Fibroblast of skin of scalp (primary cell): Measurements from ENCODE around the gene ISLR.

Source experiments
- DNase-seq: peaks from one replicate; pipeline ENCODE4 v3.0.0-alpha.2; 2013

The ISLR gene

DNA sequence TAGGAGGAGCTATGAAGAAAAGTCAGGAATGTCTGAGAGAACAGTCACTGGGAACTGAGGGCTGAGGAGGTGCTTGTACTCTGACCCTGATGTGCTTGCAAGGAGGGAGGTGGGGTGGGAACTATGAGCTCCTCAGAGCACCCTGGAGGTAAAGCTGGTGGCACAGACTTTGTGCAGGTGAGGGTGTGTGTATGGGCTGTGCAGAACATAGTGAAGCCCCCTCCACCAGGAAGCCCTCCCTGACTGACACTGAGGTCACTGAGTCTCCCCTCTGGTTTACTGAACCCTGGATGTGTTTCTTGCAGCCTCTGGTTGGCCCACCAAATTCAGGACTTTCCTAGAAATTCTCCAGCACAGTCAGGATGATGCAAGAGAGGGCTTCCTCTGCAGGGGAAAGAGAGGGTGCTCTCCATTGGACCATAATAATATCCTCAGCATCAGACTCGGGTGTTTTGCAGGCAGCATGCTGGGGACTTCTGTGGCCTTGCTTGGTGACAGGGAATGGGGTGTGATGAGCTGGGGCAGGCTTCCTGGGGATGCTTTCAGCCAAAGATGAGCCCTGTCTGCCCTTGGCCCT is 1.5 kb upstream of the ISLR start:
- DNase-seq, result no peak

DNA sequence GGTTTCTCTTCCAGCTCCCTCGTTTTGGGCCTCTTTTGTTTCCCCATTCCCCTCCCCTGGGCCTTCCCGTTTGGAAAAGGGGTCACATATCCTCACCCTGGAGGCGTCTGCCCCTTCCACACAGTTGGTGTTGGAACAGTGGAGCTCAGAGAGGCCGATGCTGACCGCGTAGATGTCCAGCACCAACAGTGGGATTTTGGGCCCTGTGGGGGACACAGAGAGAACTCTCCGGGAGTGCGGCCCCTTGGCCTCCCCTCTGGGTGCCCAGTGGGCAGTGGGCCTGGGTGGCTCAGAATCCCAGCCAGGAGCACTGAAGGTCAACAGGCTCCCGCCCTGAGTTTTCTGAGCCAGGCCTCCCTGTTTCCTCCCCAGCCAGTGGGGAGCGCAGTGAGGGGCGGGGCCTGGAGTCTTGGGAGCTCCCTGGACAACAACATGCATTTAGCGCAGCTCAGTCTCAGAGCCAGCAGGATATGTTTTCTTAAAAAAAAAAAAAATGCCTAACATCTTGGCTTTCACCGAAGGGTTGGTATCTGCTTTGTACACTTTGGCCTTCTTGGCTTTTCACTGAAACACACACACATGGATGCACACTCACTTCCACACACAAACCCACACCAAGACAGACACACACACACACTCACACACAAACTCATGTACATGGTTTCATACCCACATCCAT is 670 bp upstream of the ISLR start:
- DNase-seq, result peak; percentile 81

DNA sequence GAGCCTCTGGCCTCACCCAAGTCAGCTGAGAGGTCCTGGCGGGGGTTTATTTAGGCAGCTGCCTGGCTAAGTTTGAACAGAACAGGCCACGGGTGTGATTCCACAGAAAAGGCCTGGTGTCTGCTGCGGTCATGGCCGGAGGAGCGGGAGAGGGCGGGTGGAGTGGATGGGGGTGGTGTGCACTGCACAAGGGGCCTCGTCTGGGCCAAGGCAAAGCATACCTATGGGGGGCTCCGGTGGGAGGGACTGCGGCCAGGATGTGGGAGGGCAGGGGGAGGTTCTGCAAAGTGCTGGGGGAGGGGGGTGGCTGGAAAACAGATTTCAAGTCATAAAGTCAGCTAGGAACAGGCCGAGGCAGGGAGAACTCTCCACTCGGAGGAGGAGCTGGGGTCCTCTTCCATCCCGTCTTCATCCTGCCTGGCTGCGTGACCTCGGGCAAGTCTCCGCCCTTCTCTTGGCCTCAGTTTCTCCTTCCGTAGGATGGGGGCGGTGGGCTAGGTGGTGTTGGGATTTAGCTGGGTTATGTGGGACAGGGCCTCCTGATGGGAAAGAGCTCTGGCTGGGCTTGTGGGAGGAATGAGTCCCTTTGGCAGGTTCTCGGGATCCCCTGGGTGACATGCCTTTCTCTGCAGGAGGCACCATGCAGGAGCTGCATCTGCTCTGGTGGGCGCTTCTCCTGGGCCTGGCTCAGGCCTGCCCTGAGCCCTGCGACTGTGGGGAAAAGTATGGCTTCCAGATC is 878 bp downstream of the ISLR start:
- peak; percentile 58 for DNase-seq

DNA sequence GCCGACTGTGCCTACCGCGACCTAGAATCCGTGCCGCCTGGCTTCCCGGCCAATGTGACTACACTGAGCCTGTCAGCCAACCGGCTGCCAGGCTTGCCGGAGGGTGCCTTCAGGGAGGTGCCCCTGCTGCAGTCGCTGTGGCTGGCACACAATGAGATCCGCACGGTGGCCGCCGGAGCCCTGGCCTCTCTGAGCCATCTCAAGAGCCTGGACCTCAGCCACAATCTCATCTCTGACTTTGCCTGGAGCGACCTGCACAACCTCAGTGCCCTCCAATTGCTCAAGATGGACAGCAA is 1.4 kb downstream of the ISLR start:
- DNase-seq, result no peak

DNA sequence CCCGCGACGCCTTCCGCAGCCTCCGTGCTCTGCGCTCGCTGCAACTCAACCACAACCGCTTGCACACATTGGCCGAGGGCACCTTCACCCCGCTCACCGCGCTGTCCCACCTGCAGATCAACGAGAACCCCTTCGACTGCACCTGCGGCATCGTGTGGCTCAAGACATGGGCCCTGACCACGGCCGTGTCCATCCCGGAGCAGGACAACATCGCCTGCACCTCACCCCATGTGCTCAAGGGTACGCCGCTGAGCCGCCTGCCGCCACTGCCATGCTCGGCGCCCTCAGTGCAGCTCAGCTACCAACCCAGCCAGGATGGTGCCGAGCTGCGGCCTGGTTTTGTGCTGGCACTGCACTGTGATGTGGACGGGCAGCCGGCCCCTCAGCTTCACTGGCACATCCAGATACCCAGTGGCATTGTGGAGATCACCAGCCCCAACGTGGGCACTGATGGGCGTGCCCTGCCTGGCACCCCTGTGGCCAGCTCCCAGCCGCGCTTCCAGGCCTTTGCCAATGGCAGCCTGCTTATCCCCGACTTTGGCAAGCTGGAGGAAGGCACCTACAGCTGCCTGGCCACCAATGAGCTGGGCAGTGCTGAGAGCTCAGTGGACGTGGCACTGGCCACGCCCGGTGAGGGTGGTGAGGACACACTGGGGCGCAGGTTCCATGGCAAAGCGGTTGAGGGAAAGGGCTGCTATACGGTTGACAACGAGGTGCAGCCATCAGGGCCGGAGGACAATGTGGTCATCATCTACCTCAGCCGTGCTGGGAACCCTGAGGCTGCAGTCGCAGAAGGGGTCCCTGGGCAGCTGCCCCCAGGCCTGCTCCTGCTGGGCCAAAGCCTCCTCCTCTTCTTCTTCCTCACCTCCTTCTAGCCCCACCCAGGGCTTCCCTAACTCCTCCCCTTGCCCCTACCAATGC is 2.0 kb downstream of the ISLR start:
- no peak for DNase-seq

DNA sequence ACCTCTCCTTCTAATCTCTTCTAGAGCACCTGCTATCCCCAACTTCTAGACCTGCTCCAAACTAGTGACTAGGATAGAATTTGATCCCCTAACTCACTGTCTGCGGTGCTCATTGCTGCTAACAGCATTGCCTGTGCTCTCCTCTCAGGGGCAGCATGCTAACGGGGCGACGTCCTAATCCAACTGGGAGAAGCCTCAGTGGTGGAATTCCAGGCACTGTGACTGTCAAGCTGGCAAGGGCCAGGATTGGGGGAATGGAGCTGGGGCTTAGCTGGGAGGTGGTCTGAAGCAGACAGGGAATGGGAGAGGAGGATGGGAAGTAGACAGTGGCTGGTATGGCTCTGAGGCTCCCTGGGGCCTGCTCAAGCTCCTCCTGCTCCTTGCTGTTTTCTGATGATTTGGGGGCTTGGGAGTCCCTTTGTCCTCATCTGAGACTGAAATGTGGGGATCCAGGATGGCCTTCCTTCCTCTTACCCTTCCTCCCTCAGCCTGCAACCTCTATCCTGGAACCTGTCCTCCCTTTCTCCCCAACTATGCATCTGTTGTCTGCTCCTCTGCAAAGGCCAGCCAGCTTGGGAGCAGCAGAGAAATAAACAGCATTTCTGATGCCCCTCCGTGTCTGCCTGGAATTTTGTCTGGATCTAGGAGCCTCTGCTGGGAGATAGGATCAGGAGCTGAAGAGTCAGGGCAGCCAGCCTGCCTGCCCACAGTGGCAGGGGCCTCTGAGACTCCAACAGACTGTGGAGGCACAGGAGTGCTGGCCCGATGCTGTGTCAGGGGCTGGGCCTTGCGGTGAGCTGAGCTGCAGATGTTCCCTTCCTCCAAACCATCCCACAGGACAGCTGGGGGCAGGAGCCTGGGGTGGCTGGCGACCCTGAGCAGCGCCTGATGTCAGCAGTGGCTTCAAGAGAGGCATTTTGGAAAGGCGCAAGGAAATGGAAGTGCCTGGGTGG is 3.0 kb downstream of the ISLR start:
- peak; percentile 50 for DNase-seq

DNA sequence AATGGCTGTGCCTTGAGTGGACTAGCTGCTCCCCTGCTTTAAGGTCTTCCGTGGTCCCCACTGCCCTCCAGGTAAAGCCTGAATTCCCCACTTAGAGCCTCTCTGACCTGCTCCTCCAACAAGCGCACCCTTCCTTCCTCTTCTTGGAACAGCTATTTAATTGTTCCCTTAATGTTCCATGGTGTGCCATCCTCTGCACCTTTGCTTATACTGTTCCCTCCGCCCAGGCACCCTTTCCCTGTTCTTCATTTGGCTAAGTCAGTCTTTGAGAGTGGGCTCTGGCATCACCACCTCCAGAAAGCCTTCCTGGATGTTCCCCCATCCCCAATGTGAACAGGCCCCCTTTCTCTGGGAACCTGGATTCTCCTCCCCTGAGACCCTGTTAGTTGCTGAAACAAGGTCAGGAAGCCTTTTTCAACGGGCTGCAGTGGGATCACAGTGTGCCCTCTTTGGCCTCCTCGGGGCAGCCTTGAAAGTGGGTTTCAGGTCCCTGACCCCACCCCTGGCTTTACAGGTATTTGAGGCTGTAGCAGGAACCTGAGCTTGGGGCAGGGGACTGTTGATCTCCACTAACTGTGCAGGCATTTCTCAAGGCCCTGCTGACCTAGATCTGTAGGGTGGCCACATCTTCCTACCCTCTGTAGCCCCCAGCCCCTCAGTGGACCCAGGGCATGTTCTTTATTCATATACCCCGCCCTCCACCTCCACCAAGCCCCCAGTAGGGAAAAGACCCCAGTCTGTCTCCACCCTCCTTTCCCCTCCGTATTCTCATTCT is 5.0 kb downstream of the ISLR start:
- no peak for DNase-seq

DNA sequence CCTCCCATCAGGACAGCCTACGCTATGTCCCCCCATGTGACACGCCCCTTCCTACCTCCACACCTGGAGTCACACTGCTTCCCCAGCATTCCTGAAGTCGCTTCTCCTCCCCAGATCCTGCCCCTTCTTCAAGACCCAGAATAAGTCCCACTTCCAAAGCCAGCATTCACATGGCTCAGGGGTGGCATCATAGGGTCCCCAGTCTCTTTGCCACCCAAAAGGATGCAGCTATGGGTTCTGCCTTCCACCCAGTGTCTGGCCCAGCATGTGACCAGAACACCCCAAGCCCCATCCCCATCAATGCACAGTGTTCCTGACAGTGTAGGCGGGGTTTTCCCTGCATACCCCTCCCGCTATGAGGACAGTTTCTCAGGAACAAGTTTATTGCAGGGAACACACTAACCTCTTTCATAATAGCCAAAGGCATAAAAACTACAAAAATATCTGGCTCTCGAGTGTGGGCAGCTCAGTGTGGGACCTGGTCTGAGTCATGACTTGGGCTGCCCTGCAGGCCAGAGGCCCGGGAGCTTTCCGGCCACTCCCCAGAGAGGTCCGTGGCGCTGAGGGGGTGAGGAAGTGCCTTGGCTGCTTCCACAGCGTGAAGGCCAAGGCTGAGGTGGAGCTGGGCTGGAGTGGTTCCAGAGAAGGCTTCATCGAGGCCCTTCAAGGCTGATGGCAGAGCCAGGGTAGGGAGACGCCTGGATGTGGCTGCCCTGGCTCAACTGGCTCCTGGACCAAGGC is 5.8 kb downstream of the ISLR start:
- peak; percentile 90 for DNase-seq

DNA sequence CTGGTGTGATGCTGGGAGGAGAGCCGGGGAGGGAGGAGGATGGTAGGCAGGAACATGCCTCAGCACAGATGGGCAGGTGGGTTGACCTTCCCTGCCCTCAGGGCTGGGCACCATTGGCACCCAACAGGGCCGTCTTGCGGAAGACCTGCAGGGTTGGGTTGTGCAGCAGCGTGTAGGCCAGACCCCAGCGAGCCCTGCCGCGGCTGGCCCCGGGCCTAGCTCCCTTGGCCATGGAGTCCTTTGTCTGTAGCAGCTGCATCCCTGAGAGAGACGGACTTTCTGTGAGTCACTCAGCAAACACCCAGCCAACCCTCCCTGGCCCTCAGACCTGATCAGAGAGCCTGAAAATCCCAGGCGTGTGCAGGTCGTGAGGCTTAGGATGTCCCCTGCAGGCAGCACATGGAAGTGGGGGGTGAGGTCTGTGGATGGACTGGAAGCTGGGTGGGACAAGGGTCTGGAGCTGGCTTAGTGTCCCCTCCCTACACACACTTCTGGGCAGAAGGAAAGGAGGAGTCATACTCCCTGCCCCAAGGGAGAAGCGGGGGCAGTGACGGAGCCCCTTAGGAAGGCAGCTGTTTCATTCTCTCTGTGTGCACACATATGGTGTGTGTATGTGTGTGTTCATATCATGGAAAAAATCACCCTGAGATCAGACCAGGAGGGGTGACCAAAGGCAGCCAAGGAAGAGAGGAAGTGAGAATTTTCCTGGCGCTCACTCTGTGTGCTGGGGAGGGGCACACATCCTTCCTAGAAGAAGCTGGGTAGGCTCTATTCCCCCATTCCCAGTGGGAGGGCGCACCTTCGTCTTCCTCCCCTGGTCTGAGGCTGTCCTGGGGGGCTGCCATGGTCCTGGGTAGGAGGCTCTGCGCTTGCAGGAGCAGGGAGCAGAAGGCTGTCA is 6.7 kb downstream of the ISLR start:
- DNase-seq, result peak; percentile 85

DNA sequence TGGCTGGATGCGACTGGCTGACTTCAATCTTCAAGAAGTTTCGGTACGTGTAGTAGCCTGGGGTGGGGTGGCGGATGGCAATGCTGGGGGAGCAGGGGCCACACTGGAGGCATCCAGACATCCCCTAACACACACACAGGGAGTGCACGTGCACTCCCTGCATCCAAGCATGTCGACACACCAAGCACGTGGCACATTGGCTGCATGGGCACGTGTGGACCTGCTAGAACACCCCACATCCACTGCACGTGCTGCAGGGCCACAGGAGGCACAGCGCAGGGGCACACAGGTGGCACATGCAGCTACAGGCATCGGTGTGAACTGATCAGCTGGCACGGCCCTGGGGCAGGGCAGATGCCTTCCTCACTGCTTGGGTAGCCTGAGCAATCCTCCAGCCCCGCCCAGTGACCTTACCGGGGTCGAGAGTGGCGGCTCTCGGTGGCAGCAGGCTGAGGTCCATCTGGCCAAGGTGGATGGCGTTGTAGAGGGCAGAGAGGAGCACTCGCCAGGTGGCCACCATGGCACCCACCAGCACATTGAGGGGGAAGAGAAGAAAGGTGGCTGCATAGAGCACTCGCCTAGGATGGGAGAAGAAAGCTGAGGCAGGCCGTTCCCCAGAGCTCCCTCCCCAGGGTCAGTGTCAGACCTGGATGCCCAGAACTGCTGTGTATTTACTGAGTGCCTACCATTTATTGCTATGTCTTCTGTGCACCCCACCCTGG is 7.5 kb downstream of the ISLR start:
- no peak for DNase-seq

DNA sequence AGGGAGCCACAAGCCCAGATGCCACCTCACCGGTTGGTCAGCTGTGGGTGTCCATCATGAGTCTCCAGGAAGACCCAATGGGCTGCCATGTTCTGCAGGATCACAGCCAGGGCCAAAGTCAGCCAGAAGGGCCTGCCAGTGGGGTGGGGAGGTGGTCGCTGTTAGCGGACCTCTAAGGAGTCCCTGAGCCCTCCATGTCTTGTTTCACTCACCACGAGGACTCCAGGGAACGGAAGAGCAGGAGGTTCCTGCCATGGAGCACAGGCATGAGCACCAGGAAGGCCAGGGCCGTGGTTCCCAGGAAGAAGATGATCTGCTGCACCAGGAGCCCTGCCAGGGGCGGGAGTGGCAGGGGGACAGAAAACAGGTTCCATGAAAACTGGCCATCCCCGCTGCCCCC is 8.6 kb downstream of the ISLR start:
- no peak for DNase-seq

DNA sequence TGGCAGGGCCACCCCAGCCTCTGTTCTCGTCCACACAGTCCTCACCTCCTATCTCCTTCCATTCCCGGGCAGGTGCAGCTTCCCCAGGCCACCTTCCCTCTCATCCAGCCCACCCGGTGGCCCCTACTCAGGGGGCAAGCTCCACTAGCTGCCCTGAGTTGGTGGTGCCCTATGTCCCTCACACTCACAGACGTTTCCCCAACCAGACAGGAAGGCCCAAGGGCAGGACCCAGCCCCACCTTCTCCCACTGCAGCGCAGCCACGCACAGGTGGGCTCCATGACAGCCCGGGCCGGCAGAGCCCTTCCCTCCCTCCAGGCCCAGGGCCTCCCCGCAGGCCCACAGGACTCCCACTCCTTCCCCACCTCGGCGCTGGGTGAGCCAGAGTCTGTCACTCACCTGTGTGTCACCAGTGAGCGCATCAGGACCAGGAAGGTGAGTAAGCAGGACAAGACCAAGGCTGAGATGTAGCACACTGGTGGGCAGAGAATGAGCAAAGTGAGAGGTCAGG is 11.1 kb downstream of the ISLR start:
- no peak for DNase-seq

DNA sequence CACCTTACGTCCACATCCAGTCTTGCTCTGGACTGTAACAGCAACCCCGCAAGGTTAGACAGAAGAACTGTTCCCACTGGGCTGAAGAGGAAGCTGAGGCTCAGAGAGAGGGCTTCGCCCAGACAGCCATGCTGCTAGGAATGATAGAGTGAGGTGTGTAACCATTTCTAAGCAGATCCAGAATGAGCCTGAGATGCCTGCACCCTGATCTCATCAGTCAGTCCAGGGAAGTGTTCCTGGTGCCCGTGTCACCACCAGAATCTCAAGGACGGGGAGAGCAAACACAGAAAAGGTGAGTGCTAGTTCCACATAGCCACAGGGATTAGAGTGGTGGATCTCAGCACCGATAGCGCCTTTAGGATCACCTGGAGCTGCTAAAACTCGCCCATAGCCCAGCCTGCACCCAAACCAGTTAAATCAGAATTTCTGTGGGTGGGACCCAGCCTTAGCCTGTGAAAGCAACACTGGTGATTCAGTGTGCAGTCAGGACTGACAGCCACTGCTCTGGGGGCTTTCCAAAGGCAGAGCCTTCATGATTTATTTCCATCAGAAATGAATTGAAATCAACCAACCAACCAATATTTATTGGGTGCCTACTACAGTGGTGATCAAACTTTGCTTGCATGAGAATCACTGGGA is 12.3 kb downstream of the ISLR start:
- no peak for DNase-seq

DNA sequence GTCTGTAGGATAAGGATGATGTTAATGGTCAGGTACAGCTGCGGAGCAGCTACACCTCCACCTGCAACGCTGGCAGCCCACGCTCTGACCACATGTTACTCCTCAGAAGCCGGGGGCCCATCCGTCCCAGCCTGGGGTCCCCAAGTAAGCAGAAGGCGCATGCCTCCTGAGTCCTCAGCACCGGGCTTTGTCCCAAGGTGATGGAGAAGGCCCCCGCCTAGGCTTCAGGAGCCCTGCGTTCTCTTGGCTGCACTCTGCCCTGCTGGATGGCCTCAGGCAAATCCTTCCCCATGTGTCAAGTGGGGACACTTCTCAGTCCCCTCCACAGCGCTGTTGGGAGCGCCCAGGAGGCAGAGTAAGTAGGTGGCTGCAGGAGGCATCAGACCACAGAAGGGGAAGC is 14.7 kb downstream of the ISLR start:
- DNase-seq, result no peak

DNA sequence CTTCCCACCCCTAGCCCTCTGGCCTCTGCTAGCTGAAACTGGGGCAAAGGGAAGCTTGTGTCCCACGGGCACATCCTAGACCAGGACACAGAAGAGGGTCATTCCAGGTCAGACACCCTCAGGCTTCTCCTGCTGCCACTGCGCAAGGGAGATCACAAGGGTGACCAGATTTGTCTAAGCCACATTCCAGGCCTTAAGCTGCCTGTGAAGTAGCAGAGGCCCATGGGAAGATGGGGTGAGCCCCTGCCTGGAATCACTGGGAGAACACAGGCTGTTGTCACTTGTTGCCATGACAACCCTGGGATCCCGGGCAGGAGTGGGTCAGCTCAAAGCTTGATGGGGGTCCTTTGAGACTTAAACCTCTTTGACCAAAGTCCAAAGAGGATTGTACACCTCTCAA is 18.3 kb downstream of the ISLR start:
- no peak for DNase-seq

DNA sequence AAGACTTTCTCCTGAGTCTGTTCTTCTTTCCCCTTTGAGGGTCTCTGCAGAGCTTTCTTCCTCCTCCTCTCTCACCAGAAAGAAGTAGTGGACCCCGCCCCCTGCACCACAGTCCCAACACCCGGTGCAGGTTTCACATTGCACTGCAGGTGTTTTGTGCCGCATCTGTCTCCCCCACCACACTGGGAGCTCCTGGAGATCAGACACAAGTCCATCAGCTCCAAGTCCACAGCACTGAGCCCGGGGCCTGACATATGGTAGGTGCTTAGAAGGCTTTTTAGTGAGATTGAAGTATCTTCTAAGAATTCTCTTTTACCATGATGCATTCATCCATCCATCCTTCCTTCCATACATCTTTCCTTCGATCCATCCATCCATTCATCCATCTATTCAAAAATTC is 19.2 kb downstream of the ISLR start:
- no peak for DNase-seq

DNA sequence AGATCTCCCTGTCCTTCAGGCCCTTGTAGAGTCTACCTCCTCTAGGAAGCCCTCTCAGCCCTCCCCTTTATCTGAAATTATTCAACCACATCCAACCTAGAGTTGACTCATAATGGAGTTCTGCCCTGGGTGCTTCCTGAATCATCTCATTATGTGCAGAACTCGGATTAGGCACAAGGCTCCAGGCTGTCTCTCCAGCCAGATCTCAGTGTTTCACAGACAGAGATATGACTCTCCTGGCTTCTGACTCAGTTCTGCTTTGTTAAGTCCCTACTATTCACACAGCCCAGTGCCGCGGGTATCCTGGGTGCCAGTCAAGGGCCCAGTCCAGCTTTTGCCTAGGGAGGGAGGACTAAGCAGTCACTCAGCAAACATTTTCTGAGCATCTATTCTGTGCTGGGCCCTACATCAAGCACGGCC is 19.8 kb downstream of the ISLR start:
- peak; percentile 85 for DNase-seq

DNA sequence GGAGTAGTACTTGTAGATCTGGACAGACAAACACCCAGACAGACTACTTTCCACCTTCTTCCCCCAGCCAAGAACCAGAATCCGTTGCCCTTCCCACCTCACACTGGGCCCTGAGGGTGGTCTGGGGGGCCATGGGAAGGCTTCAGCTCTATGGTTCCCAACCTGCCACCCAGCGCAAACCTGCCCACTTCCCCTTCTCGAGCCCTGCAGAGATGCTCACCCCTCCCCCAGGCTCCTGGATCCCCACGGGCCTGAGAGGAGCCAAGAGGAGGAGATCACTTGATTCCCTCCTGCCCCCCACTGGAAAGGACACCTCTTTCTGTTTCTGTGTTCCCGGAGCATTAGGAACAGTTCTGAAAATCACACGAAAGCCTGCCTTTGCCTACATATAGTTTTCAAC is 20.4 kb downstream of the ISLR start:
- no peak for DNase-seq
